ENCODE data around the gene PKIB. TPM values are rescaled to one million over a fixed set of nuclear protein-coding genes. Genes with fewer than 3 reads are reported as not detected.

Gene PKIB
- total and polyA plus RNA-seq, 9 donors = 0.36 to 2.7 (median 0.98) TPM; not detected in 1

GRCh38 chr6:122657601-122658000 is 47.4 kb downstream of the PKIB start:
- DNase-seq = no peak

GRCh38 chr6:122660296-122660695 is 50.1 kb downstream of the PKIB start:
- TF ChIP-seq EP300 (IDR thresholded peaks at IDR 0.05) (no peak), POLR2A (IDR thresholded peaks at IDR 0.05) (no peak), CTCF (IDR thresholded peaks at IDR 0.05) (no peak)
- DNase-seq = no peak
- WGBS, 3 donors = 30 to 43% (median 38%) methylated on average over 3 of the region's 3 CpGs
- no peak overlapping the region for H3K4me3 ChIP-seq
- H3K27ac ChIP-seq = no peak overlapping the region
- no peaks in the 10 kb centered on the region for H3K27me3 ChIP-seq
- H3K9me3 ChIP-seq = no peaks in the 10 kb centered on the region
- no peaks in the 10 kb centered on the region for H3K4me1 ChIP-seq (ENCODE audit: insufficient read depth)
- H3K36me3 ChIP-seq = no peaks in the 10 kb centered on the region
- intact Hi-C loops (cut with DNase I) = no loop called here

More at GRCh38 chr6:122657601-122658000, 47.4 kb downstream of the PKIB start:
- no peaks in the 10 kb centered on the region for H3K4me1 ChIP-seq (ENCODE audit: insufficient read depth)
- intact Hi-C loops (cut with DNase I) = no loop called here
- H3K9me3 ChIP-seq = no peaks in the 10 kb centered on the region
- TF ChIP-seq CTCF (IDR thresholded peaks at IDR 0.05) (no peak), EP300 (IDR thresholded peaks at IDR 0.05) (no peak), POLR2A (IDR thresholded peaks at IDR 0.05) (no peak)
- no peak overlapping the region for H3K4me3 ChIP-seq
- H3K27me3 ChIP-seq = no peaks in the 10 kb centered on the region
- H3K27ac ChIP-seq = no peak overlapping the region
- no peaks in the 10 kb centered on the region for H3K36me3 ChIP-seq
- 17 to 33% (median 25%) methylated on average over 1 of the region's 1 CpG for WGBS, 3 donors

GRCh38 chr6:122663981-122664380 is 53.8 kb downstream of the PKIB start:
- Histone ChIP-seq H3K4me3 (no peak overlapping the region), H3K36me3 (no peaks in the 10 kb centered on the region), H3K27me3 (no peaks in the 10 kb centered on the region), H3K9me3 (no peaks in the 10 kb centered on the region), H3K4me1 (ENCODE audit: insufficient read depth) (no peaks in the 10 kb centered on the region), H3K27ac (no peak overlapping the region)
- intact Hi-C loops (cut with DNase I) = no loop called here
- TF ChIP-seq EP300 (IDR thresholded peaks at IDR 0.05) = no peak
- no peak for TF ChIP-seq POLR2A (IDR thresholded peaks at IDR 0.05)
- no peak for TF ChIP-seq CTCF (IDR thresholded peaks at IDR 0.05)
- DNase-seq = no peak

GRCh38 chr6:122665929-122666328 is 55.7 kb downstream of the PKIB start:
- no peaks in the 10 kb centered on the region for H3K36me3 ChIP-seq
- TF ChIP-seq EP300 (IDR thresholded peaks at IDR 0.05) = no peak
- intact Hi-C loops (cut with DNase I) = no loop called here
- no peak for DNase-seq
- WGBS, 3 donors = 74 to 81% (median 80%) methylated on average over 4 of the region's 4 CpGs
- no peaks in the 10 kb centered on the region for H3K27me3 ChIP-seq
- H3K9me3 ChIP-seq = no peaks in the 10 kb centered on the region
- no peak overlapping the region for H3K4me3 ChIP-seq
- no peak overlapping the region for H3K27ac ChIP-seq
- no peaks in the 10 kb centered on the region for H3K4me1 ChIP-seq (ENCODE audit: insufficient read depth)

- no peaks in the 10 kb centered on the region for H3K27me3 ChIP-seq
- no peaks in the 10 kb centered on the region for H3K9me3 ChIP-seq
- H3K4me3 ChIP-seq = no peak overlapping the region
- 73 to 82% (median 79%) methylated on average over 2 of the region's 2 CpGs for WGBS, 3 donors
- H3K4me1 ChIP-seq (ENCODE audit: insufficient read depth) = no peaks in the 10 kb centered on the region
- no peak overlapping the region for H3K27ac ChIP-seq
- intact Hi-C loops (cut with DNase I) = no loop called here
- TF ChIP-seq POLR2A (IDR thresholded peaks at IDR 0.05) = no peak
- TF ChIP-seq EP300 (IDR thresholded peaks at IDR 0.05) = no peak
- TF ChIP-seq CTCF (IDR thresholded peaks at IDR 0.05) = no peak
- DNase-seq = no peak
- no peaks in the 10 kb centered on the region for H3K36me3 ChIP-seq
These were observed 56.2 kb downstream of the PKIB start for GRCh38 chr6:122666418-122666817.

Data from ovary (tissue), 9 donors.